Measurements from ENCODE around the gene DLG4.

The DLG4 gene

GRCh38 chr17:7218166-7218565 is 1.5 kb downstream of the DLG4 start:
- DNase-seq (ENCODE audit: low spot score): no peak
- TF ChIP-seq CTCF (IDR thresholded peaks at IDR 0.05; ENCODE audit: borderline replicate concordance, control extremely low read depth, extremely low read depth, insufficient read depth, missing control alignments): no peak
- in situ Hi-C loops (cut with MboI; ENCODE audit: low sequenced_read_pairs, unreplicated experiment): no loop called here

GRCh38 chr17:7217113-7217987 is 2.3 kb downstream of the DLG4 start:
- DNase-seq (ENCODE audit: low spot score): peak; percentile 59
- in situ Hi-C loops (cut with MboI; ENCODE audit: low sequenced_read_pairs, unreplicated experiment): no loop called here

GRCh38 chr17:7216242-7217112 is 3.2 kb downstream of the DLG4 start:
- no peak for DNase-seq (ENCODE audit: low spot score)
- in situ Hi-C loops (cut with MboI; ENCODE audit: low sequenced_read_pairs, unreplicated experiment): no loop called here
- TF ChIP-seq CTCF (IDR thresholded peaks at IDR 0.05; ENCODE audit: borderline replicate concordance, control extremely low read depth, extremely low read depth, insufficient read depth, missing control alignments): no peak

More at GRCh38 chr17:7217113-7217987, 2.3 kb downstream of the DLG4 start:
- no peak for TF ChIP-seq CTCF (IDR thresholded peaks at IDR 0.05; ENCODE audit: borderline replicate concordance, control extremely low read depth, extremely low read depth, insufficient read depth, missing control alignments)

- DNase-seq (ENCODE audit: low spot score): no peak
- no peak for TF ChIP-seq CTCF (IDR thresholded peaks at IDR 0.05; ENCODE audit: borderline replicate concordance, control extremely low read depth, extremely low read depth, insufficient read depth, missing control alignments)
- in situ Hi-C loops (cut with MboI; ENCODE audit: low sequenced_read_pairs, unreplicated experiment): no loop called here
Observed at GRCh38 chr17:7215652-7216180, 3.9 kb downstream of the DLG4 start.

- in situ Hi-C loops (cut with MboI; ENCODE audit: low sequenced_read_pairs, unreplicated experiment): no loop called here
Observed at GRCh38 chr17:7215136-7215638, 4.4 kb downstream of the DLG4 start.

More at GRCh38 chr17:7215136-7215638, 4.4 kb downstream of the DLG4 start:
- TF ChIP-seq CTCF (IDR thresholded peaks at IDR 0.05; ENCODE audit: borderline replicate concordance, control extremely low read depth, extremely low read depth, insufficient read depth, missing control alignments): no peak
- no peak for DNase-seq (ENCODE audit: low spot score)

Measured in GM13976 (cell line).